PC-9 (cell line): Measurements from ENCODE around the gene CDCA3. TPM values are rescaled to one million over a fixed set of nuclear protein-coding genes. Genes with fewer than 3 reads are reported as not detected.

Source experiments
- BruUV-seq: library from RNA; stranded (reverse); fragments of 400-500 nt; replicated peaks from 2 replicates; lab custom pipeline; 2021; lab: Mats Ljungman, UMichigan
- CTCF ChIA-PET: fragments of 300-600 bp; sonication (Branson Sonifier 250); formaldehyde crosslinking; loops from one replicate; lab custom pipeline; 2022; ENCODE audit warnings: antibody characterized with exemption; lab: Charles Lee
- POLR2A ChIA-PET: fragments of 300-600 bp; sonication (Branson Sonifier 250); formaldehyde crosslinking; loops from one replicate; lab custom pipeline; 2022; ENCODE audit warnings: antibody characterized with exemption; ENCODE audit not compliant: unreplicated experiment; lab: Charles Lee
- DNase-seq, 2 experiments: peaks; one replicate each; pipeline versions ENCODE4 v3.0.0 to v3.0.0-alpha.2; 2015 to 2022; ENCODE audit warnings: mixed read lengths in 1 of 2
- H2AFZ ChIP-seq: fragments of 200-600 bp; sonication (generic); 2 replicates; pipeline ENCODE4 v1.8.1; 2017; ENCODE audit warnings: antibody characterized with exemption
- H3F3A ChIP-seq: fragments of 200-600 bp; sonication (generic); 2 replicates; pipeline ENCODE4 v1.8.1; 2017; ENCODE audit warnings: antibody characterized with exemption, mild to moderate bottlenecking, low read depth; ENCODE audit not compliant: insufficient read depth
- H3K27ac ChIP-seq: fragments of 200-600 bp; sonication (generic); 2 replicates; pipeline ENCODE4 v1.6.1; 2016; ENCODE audit warnings: mixed run types
- H3K27me3 ChIP-seq: fragments of 200-600 bp; sonication (generic); 2 replicates; pipeline ENCODE4 v1.6.1; 2016; ENCODE audit warnings: low read depth, mixed run types; ENCODE audit not compliant: insufficient read depth
- H3K36me3 ChIP-seq: fragments of 200-600 bp; sonication (generic); 2 replicates; pipeline ENCODE4 v1.6.1; 2016; ENCODE audit warnings: low read depth, mixed run types
- H3K4me1 ChIP-seq: fragments of 200-600 bp; sonication (generic); replicated peaks from 2 replicates; pipeline ENCODE4 v1.6.1; 2016; ENCODE audit warnings: mixed run types; ENCODE audit not compliant: insufficient read depth
- H3K4me2 ChIP-seq: fragments of 200-600 bp; sonication (generic); 2 replicates; pipeline ENCODE4 v1.6.1; 2017; ENCODE audit warnings: mixed run types
- H3K4me3 ChIP-seq: fragments of 200-600 bp; sonication (generic); 2 replicates; pipeline ENCODE4 v1.6.1; 2016; ENCODE audit warnings: mixed run types
- H3K79me2 ChIP-seq: fragments of 200-600 bp; sonication (generic); 2 replicates; pipeline ENCODE4 v1.6.1; 2017; ENCODE audit warnings: low read depth, mixed run types
- H3K9me2 ChIP-seq: fragments of 200-600 bp; sonication (generic); 2 replicates; pipeline ENCODE4 v1.8.1; 2017; ENCODE audit warnings: mild to moderate bottlenecking; ENCODE audit not compliant: insufficient read depth
- H3K9me3 ChIP-seq: fragments of 200-600 bp; sonication (generic); 2 replicates; pipeline ENCODE4 v1.8.1; 2016; ENCODE audit warnings: low read depth; ENCODE audit not compliant: insufficient read depth
- H4K20me1 ChIP-seq: fragments of 200-600 bp; sonication (generic); 2 replicates; pipeline ENCODE4 v1.8.1; 2017; ENCODE audit not compliant: insufficient read depth
- CTCF ChIP-seq: fragments of 200-600 bp; sonication (generic); conservative IDR thresholded peaks from 2 replicates; pipeline ENCODE4 v1.6.1; 2017; ENCODE audit warnings: mixed run types, antibody characterized with exemption, mild to moderate bottlenecking, moderate library complexity
- EZH2 ChIP-seq: fragments of 200-600 bp; sonication (generic); IDR thresholded peaks from 2 replicates; pipeline ENCODE4 v1.8.0; 2017; ENCODE audit warnings: antibody characterized with exemption, low read depth
- intact Hi-C: fragments of 100-400 bp; cut with micrococcal nuclease; formaldehyde crosslinking; loops from one replicate; pipeline ENCODE4 v1.10.0; 2022; ENCODE audit not compliant: unreplicated experiment
- total RNA-seq: library from RNA; stranded (reverse); gene quantifications from 2 replicates; pipeline ENCODE4 v1.2.3, GENCODE V29; 2021

Gene CDCA3
- total RNA-seq, 1 experiment from 2014 or later, result 125 TPM

GRCh38 chr12:6822426-6823135, 28.5 kb downstream of the CDCA3 start:
- H2AFZ ChIP-seq, result no peak overlapping the region
- H3K27ac ChIP-seq, result no peak overlapping the region
- no TSS peak for BruUV-seq
- no peaks in the 10 kb centered on the region; the same call in 1 of the 2 replicates for H3K4me1 ChIP-seq
- CTCF ChIA-PET, result interaction anchor here (0.7 to 1.8 kb wide), 3 partner anchors 22 to 118 kb away, joined by 3 to 7 read pairs (median 3); partner anchors contain the start of gene MLF2
- POLR2A ChIA-PET, result no interaction called here
- no peaks in the 10 kb centered on the region for H3K79me2 ChIP-seq
- no peaks in the 10 kb centered on the region for H3K9me3 ChIP-seq
- H3K4me3 ChIP-seq, result no peak overlapping the region
- intact Hi-C loops, result no loop called here
- DNase-seq, result no peak
- no peaks in the 10 kb centered on the region for H3K9me2 ChIP-seq
- TF ChIP-seq EZH2 (no peak), CTCF (no peak)
- H3K27me3 ChIP-seq, result peaks cover 83% of the 10 kb centered on the region
- H3K4me2 ChIP-seq, result no peak overlapping the region
- H3K36me3 ChIP-seq, result no peaks in the 10 kb centered on the region
- H4K20me1 ChIP-seq, result no peaks in the 10 kb centered on the region
- H3F3A ChIP-seq, result no peaks in the 10 kb centered on the region; the same call in 1 of the 2 replicates

- no TSS peak for BruUV-seq
Measured at GRCh38 chr12:6821591-6822425, 29.3 kb downstream of the CDCA3 start, which contains the start of gene GPR162. Gene GPR162, plus strand, starts transcription at chr12:6821821. Its CDS starts 2,078 bp downstream, at chr12:6823899.

More at GRCh38 chr12:6821591-6822425, 29.3 kb downstream of the CDCA3 start, which contains the start of gene GPR162:
- no peak within 1 kb of the TSS for H2AFZ ChIP-seq
- peak within 1 kb of the TSS; percentile 68 for H3K4me2 ChIP-seq
- ChIA-PET CTCF (interaction anchor here (0.6 to 1.8 kb wide), 4 partner anchors 20 to 117 kb away, joined by 3 to 9 read pairs (median 5); no protein-coding TSS in a partner anchor), POLR2A (interaction anchor here (0.7 to 0.9 kb wide), 3 partner anchors 47 to 209 kb away, joined by 3 to 4 read pairs (median 3); no protein-coding TSS in a partner anchor)
- no peaks in the 10 kb centered on the region for H3K79me2 ChIP-seq
- peak within 1 kb of the TSS; percentile 33; the same call in 1 of the 2 replicates for H3K4me3 ChIP-seq
- no peaks in the 10 kb centered on the region for H3K9me2 ChIP-seq
- no peak within 1 kb of the TSS for H3K27ac ChIP-seq
- peaks cover 76% of the 10 kb centered on the region for H3K27me3 ChIP-seq
- intact Hi-C loops, result no loop called here
- no peaks in the 10 kb centered on the region for H4K20me1 ChIP-seq
- DNase-seq, result peak in 1 of 2 experiments; percentile 37
- H3K9me3 ChIP-seq, result no peaks in the 10 kb centered on the region
- H3F3A ChIP-seq, result no peaks in the 10 kb centered on the region; the same call in 1 of the 2 replicates
- TF ChIP-seq EZH2, result no peak
- no peak for TF ChIP-seq CTCF
- no peaks in the 10 kb centered on the region for H3K36me3 ChIP-seq
- H3K4me1 ChIP-seq, result no peaks in the 10 kb centered on the region; the same call in 1 of the 2 replicates
